GM12878 (cell line): ENCODE results near the gene SUMF2. TPM values are rescaled to one million over a fixed set of nuclear protein-coding genes. Genes with fewer than 3 reads are reported as not detected.
A peak's percentile ranks its signal among the peaks of the same experiment; 100 is the strongest.

Source experiments
- BCL3 ChIP-seq: IDR thresholded peaks from 2 replicates; pipeline ENCODE4 v1.6.1; 2011; ENCODE audit warnings: borderline replicate concordance, low read depth, mild to moderate bottlenecking, moderate library complexity, low read length; ENCODE audit not compliant: insufficient read depth, poor library complexity, severe bottlenecking
- CBFB ChIP-seq: IDR thresholded peaks from 2 replicates; pipeline ENCODE4 v1.6.1; 2016; ENCODE audit warnings: antibody characterized with exemption, low read depth
- CREB1 ChIP-seq: IDR thresholded peaks from 2 replicates; pipeline ENCODE4 v1.6.1; 2012; ENCODE audit warnings: low read depth, mild to moderate bottlenecking, inconsistent platforms
- HDGF ChIP-seq: fragments of 450-650 bp; IDR thresholded peaks from 2 replicates; pipeline ENCODE4 v1.6.1; 2016; ENCODE audit warnings: antibody characterized with exemption
- NFXL1 ChIP-seq: fragments of 450-650 bp; IDR thresholded peaks from 2 replicates; pipeline ENCODE4 v1.6.1; 2017; ENCODE audit warnings: antibody characterized with exemption, mild to moderate bottlenecking, borderline replicate concordance
- NRF1 ChIP-seq: conservative IDR thresholded peaks from 2 replicates; pipeline ENCODE4 v1.6.1; 2011; ENCODE audit warnings: mild to moderate bottlenecking, low read depth, low read length, improper control_type of control experiment
- PAX5 ChIP-seq: IDR thresholded peaks from 2 replicates; pipeline ENCODE4 v1.6.1; 2011; ENCODE audit warnings: low read depth, low read length, borderline replicate concordance
- SRF ChIP-seq, 2 experiments: IDR thresholded peaks; 2 replicates each; pipeline ENCODE4 v1.6.1; 2011; ENCODE audit warnings: low read depth in 2 of 2, low read length in 2 of 2, mild to moderate bottlenecking in 1 of 2, moderate library complexity in 1 of 2
- TCF12 ChIP-seq: IDR thresholded peaks from 2 replicates; pipeline ENCODE4 v1.6.1; 2011; ENCODE audit warnings: low read depth, mild to moderate bottlenecking, low read length
- USF1 ChIP-seq: IDR thresholded peaks from 2 replicates; pipeline ENCODE4 v1.6.1; 2011; ENCODE audit warnings: borderline replicate concordance, low read depth, mild to moderate bottlenecking, moderate library complexity, mixed read lengths, low read length; ENCODE audit not compliant: insufficient read depth; ENCODE audit errors: extremely low read length
- polyA plus RNA-seq, 11 experiments: library from polyadenylated mRNA; depleted of rRNA in 4 of 11; unstranded in 6 of 11; stranded (reverse) in 5 of 11; fragments of >200 nt; fragmentation: Nextera tagmentation in 4 of 11; fragmentation: Illumina TruSeq in 1 of 11; extraction: Ambion mirVana in 4 of 11; extraction: Trizol in 1 of 11; gene quantifications; 1 replicate in 1 of 11; 2 replicates in 10 of 11; pipeline versions ENCODE4 v1.2.1 to v1.2.3, GENCODE V29; 2011 to 2016; ENCODE audit warnings: inconsistent platforms in 2 of 11, missing spikeins in 2 of 11, low read depth in 1 of 11
- total RNA-seq, 4 experiments: library from RNA; depleted of rRNA in 3 of 4; stranded (reverse); fragments of >200 nt in 3 of 4; fragmentation: Illumina TruSeq in 1 of 4; extraction: Trizol in 1 of 4; gene quantifications; 2 replicates each; pipeline versions ENCODE4 v1.2.1 to v1.2.3, GENCODE V29; 2013 to 2021

The SUMF2 gene
- total and polyA plus RNA-seq, 10 of the 15 experiments (the other 5 are each of a cell fraction or from before 2014, with no cell fraction given): 39.9 to 106 (median 71.7) TPM

DNA sequence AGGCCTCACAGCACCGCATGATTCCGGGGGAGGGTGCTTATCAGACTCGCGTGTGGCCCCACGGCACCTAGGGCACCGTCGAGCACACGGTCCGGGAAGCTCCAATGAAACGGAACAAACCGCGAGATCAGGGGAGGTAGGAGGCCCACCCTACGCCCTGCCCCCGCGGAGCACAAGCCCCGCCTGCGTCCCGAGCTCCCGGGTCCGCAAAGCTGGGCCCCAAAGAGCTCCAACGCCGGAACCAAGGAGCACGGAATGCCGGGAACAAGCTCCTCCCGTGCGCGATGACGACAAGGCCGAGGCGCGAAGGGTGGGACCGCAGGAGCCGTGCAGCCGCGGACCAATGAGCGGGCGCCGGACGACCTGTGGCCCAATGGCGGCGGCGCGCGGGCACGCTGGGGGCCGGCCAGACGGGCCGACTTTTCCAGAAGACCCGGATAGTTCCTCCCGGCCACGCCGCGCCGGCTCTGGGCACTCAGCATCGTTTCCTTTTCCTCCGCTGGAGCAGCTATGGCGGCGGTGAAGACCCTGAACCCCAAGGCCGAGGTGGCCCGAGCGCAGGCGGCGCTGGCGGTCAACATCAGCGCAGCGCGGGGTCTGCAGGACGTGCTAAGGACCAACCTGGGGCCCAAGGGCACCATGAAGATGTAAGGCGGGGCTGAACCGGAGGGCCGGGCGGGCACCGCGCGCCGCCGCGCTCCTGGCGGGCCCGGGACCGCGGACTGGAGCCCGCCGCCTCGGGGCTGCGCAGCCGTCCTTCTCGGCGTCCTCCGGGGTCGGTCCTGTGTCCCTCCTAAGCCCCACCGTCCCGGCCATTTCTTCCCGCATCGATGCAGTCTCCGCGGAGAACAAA is 12.5 kb upstream of the SUMF2 start, which contains the start of the genes CCT6A and PSPH (continued):
- TF ChIP-seq NFXL1 (no peak), PAX5 (peak; percentile 79), NRF1 (no peak), HDGF (no peak), BCL3 (no peak), SRF (IDR thresholded peaks at IDR 0.05; ENCODE audit: low read depth in 2 of 2, low read length in 2 of 2) (no peak), CREB1 (peak; percentile 92), TCF12 (peak; percentile 27; the same call in 1 of the 2 replicates), USF1 (no peak), CBFB (peak; percentile 71; the same call in 1 of the 2 replicates)
